NT2/D1 (cell line): Measurements from ENCODE around the gene HJV.

Source experiments
- SUZ12 ChIP-seq: IDR thresholded peaks from 2 replicates; pipeline ENCODE4 v1.6.1; 2011; ENCODE audit not compliant: insufficient read length, insufficient read depth; ENCODE audit errors: extremely low read depth
- YY1 ChIP-seq: IDR thresholded peaks from 2 replicates; pipeline ENCODE4 v1.6.1; 2011; ENCODE audit not compliant: insufficient read length, insufficient read depth
- ZNF274 ChIP-seq: IDR thresholded peaks from 2 replicates; pipeline ENCODE4 v1.6.1; 2011; ENCODE audit warnings: mild to moderate bottlenecking, low read depth, low read length

DNA sequence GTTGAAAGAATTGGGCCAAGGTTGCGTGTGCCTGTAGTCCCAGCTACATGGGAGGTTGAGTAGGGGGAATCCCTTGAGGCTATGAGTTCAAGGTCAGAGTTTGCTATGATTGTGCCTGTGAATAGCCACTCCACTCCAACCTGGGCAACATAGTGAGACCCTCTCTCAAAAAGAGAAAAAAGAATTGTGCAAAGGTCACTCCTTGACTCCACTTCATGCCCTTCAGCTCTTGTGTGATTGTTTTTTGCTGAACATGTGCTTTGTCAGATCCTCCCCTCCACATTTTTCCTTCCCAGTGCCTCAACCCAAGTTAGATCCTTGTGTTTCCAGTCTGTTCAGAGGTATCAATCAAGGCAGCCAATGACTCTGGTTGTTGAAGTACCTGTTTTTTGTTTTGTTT lies 33.6 kb downstream of the HJV start:
- TF ChIP-seq YY1 (no peak), ZNF274 (no peak), SUZ12 (no peak)
